ENCODE results near the gene TMEM86B.

Gene TMEM86B, protein sequence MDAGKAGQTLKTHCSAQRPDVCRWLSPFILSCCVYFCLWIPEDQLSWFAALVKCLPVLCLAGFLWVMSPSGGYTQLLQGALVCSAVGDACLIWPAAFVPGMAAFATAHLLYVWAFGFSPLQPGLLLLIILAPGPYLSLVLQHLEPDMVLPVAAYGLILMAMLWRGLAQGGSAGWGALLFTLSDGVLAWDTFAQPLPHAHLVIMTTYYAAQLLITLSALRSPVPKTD

DNA sequence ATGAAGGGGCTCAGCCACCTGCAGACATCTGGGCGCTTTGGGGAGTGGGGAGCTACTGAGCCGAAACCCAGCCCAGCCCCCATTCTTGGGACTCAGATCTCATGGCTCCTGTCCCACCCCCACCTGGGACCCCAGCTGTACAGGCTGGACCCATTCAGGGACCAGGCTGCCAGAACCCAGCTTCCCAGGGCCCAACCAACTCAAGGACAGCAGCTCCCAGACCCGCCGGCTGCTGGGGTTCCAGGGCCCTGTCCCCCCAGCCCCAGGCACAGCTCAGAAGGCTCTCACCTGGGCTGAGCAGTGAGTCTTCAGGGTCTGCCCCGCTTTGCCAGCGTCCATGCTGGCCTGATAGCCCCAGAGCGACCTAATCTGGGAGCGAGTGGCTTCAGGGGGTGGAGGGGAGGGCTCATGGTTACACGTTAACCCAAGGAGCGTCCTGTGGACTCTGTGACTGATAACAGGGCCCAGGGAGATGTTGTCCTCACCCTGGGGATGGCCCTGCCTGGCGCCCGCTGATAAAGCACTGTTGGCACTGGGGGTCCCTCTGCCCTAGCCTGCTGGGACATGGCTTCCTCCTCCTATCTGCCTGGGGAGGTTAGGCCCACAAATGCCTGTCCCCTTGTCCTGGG is at the start of gene TMEM86B:
TMEM86B (minus strand) TSS at position 361 of the 629 bp plus-strand sequence; CDS start at position 339, 22 bp downstream.
- no peak for DNase-seq

DNA sequence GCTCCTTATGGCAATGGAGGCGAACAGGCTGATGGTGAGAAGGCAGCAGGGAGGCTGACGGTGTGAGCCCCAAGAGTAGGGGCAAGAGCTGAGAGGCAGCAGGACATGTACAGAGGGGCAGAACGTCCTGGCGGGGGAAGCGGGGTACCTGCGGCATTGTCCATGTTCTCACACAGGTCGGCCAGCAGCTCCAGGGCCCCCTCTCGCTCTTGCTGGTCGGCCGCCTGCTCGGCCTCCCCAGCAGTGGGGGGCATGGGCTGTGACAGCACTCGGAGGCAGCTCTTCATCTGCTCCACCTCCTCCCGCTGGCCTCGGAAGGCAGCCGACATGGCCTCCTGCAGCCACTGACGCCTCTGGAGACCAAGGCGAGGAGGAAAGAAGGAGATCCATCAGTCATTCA is 48.9 kb upstream of the TMEM86B start:
- no peak for DNase-seq

DNA sequence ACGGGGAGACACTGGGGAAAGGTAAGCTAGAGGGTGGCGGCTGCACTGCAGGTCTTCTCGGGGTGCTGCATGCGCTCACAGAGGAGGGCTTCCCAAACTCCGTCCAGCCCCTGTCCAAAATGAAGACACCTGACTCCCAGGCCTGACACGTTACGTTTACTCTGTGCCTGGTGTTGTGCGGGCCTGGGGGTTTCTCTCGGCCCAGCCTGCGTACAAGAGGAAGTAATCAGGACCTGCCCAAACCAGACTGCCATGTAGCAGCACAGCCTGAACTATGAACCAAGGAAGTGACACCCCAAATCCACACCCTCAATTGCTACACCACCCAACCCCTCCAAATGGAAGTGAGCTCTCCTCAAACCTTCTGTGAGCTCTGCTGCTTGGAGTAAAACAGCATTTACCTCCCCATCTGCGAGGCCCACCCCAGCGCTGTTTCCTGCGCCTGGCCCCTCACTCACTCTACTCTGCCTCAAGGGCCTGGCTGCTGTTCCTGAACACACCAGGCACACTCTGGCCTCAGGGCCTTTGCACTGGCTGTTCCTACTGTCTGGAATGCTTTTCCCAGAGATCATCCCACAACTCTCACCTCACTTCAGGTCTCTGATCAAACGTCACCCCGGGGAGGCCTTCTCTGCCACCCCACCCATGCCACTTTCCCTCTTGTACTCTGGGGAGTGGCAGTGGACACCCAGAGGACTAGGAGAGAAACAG is 48.3 kb upstream of the TMEM86B start:
- DNase-seq = peak; percentile 32

DNA sequence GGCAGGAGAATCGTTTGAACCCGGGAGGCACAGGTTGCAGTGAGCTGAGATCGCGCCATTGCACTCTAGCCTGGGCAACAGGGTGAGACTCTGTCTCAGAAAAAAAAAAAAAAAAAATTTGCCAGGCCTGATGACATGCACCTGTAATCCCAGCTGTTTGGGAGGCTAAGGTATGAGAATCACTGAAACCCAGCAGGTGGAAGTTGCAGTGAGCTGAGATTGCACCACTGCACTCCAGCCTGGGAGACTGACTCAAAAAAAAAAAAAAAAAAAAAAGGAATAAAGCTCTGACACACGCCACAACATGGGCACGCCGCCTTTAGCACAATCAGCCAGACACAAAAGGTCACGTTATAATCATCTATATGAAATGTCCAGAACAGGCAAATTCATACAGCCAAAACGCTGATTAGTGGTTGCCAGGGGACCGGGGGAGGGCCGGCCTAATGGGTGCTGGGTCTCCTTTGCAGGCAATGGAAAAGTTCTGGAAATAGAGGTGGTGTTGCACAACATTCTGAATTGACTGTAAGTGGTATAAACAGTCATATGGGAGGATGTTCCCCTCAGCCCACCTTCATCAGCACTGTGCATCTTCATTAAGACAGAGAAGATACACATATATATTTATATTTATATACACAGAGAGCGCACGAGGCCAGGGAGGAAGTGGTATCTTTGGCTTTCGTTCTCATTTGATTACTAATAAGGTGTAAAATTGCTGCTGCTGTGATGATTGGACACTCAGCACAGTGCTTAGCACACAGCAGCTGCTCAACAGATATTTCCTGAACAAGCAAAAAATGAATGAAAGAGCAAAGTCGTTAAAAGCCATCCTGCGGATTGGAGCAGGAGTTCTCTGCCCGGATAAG is 47.5 kb upstream of the TMEM86B start:
- DNase-seq = peak; percentile 48

DNA sequence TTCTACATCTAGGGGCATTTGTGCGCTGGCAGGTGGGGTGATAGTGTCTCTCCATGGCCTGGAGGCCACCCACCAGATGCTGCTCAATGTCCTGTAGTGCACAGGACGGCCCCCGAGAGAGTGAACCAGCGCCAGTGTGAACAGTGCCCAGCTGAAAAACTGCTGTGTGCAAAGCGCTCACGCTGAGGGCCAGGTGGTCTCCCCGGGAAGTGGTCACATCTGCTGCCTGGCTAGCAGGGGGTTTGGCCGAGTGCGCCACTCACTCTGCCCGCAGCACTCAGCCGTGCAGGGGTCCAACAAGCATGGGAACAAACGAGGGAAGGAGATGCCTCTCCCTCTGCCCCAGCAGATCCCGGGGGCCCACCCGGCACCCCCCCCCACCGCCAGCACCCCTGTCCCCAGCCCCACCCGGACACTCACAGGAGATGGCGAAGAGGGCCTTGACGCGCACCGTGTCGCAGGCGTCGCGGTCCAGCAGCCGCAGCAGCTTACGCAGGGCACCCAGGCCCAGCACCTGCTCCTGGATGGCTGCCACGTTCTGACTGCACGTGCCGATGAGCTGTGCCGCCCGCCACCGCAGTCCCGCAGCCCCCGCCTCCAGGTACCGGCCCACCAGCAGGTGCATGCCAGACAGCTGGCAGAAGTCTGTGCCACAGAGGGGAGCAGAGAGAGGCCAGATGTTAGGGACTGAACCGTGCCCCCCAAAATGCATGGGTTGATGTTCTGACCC is 45.6 kb upstream of the TMEM86B start:
- DNase-seq = no peak

DNA sequence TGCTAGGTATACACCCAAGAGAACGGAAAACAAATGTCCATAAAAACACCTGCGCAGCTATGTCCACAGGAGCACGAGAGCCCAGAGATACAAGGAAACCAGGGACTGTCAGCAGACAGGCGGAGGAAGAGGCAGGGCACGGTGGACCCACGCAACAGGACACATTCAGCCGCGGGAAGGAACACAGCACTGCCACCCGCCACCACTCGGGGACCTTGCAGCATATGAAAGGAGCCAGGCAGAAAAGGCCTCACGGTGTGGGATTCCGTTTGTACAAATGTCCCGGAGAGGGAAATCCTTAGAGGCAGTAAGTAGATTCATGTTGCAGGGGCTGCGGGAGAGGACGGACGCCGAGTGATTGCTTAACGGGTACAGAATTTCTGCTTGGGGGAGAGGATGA is 43.6 kb upstream of the TMEM86B start:
- no peak for DNase-seq

DNA sequence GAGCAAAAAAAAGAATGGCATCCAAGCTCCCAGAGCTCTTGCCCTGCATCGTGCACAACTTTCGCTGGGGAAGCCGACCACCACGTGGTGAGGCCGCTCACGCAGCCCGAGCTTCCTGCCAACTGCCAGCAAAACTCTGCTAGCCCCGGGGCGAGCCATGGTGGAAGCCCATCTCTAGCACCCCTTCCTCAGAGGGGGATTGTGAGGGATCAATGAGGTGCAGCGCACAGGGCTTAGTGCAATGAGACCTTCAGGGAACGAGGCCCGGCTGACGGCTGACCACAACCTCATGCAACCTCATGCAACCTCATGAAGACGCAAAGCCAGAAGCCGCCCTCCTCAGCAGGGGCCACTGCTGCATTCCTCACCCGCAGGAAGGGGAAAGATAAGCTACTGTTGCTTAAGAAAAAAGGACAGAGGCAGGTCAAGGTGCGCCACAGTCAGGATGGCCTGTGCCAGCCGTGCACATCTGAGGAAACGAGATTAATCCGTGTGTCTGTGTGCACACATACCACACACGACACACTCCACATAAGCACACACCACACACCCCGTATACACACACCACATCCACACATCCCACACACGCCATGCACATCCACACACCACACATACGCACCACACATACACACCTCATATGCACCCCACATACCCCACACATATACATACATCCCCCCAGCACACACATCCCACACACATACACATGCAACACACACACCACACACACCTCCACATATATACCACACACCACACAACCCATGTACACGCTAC is 41.8 kb upstream of the TMEM86B start:
- no peak for DNase-seq

DNA sequence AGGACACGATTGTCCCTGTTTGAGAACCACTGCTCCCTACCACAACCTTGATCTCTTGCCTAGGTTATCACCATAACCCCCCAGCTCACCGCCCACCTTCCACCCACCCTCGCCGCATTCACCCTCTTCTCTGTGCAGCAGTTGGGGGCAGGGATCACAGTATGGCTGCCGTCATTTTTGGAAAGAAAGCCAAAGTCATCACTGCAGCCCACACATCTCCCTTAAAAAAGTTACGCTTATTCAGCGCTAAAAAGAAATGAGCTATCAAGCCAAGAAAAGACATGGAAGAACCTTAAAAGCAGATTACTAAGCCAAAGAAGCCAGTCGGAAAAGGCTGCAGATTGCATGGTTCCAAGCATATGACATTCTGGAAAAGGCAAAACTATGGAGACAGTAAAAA is 40.7 kb upstream of the TMEM86B start:
- DNase-seq = no peak

DNA sequence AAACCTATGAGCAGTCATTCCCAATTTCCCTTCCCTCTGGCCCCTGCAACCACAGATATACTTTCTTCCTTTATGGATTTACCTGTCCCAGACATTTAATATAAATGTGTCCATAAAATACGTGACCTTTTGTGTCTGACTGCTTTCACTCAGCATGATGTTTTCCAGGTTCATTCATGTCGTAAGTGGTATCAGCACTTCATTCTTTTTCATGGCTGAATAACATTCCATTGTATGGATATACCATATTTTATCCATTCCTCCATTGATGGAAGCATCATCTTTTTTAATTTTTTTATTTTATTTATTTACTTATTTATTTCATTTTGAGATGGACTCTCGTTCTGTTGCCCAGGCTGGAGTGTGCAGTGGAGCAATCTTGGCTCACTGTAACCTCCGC is 38.3 kb upstream of the TMEM86B start:
- no peak for DNase-seq

DNA sequence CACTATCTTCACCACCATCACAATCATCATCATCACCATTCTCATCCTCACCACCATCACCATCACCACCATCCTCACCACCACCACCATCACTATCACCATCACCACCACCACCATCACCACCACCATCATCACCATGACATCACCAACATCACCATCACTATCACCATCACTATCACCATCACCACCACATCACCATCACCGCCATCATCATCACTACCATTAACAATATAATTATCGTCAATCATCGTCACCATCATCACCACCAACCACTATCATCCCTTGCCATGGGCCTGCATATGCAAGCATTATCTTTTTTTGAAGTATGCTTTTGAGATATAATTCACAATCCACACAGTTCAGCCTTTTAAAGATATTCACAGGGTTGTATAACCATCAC is 37.8 kb upstream of the TMEM86B start:
- no peak for DNase-seq

DNA sequence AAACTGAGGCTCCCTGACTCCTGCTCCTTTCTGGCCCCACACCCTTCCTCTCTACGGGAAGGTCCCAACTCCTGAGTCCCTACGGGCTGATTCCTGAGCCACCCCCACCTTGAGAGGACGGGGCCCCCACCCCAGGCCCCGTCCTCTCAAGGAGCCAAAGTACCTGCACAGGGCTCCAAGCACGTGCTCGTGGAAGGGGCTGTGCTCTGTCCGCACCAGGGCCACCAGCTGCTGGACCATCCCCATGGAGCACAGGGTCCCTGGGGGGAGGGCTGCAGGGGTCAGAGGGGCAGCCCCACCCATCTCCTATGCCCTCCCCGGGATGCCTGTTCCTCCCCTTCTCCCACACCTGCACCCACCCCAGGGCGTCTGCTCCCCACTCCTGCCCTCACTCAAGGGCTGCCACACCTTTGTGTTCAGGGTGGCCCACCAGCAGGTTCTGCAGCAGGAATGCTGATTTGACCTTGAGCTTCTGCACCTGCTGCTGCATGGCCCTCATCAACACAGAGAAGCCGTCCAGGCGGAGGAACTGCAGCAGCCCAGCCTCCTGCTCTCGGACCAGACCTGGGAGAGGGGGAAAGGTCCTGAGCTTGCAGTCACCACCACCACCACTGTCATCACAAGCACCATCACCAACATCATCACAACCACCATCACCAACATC is 37.3 kb upstream of the TMEM86B start:
- no peak for DNase-seq

DNA sequence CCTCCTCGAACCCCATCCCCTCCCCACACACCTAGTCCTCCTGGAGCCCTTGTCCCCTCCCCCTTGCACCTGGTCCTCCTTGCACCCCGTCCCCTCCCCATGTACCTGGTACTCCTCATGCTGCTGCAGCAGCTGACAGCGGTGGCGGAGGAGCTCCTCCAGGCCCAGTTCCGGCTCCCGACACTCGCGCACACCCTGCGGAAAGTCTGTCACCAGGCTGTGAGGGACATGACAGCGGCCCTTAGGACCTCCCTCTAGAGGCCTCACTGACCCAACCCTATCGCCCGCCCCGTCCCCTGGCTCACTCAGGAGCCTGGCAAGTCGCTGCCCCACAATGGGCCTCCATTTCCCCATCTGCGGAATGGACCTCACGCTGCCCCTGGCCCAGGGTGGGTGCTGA is 36.6 kb upstream of the TMEM86B start:
- no peak for DNase-seq

DNA sequence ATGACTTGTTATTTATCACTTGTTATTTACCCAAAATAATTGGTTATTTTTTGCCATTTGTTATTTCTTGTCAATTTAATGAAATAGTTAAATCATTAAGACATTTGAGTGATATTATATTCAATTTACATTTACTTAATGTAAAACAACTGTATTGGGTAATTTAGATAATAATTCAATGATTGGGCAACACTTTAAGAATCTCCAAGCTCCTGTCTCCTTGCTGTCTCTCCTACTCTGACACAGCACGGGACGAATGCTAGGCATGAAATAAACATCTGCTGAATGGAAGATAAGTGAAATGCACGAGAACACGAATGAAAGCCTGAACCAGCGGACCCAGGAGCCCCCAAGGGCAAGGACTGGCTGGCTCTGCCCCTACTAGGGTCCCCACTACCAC is 36.0 kb upstream of the TMEM86B start:
- no peak for DNase-seq

DNA sequence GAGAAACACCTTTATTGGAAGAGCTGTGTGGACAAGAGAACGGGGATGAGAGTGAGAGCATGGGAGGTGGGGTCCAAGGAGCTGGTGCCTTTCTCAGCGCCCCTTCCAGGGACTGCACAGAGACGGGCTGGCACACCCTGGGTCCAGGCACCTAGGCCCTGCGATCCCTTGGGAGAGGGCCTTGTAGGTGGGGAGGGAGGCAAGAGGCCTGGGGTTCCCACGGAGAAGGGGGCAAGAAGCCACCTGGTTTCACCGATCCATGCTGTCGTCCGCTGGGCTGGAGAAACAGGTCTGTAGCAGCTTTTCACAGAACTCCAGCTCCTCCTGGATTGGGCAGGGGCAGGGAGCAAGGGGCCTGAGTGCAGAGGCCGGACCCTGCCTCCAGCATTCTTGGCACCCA is 33.8 kb upstream of the TMEM86B start:
- DNase-seq = no peak

DNA sequence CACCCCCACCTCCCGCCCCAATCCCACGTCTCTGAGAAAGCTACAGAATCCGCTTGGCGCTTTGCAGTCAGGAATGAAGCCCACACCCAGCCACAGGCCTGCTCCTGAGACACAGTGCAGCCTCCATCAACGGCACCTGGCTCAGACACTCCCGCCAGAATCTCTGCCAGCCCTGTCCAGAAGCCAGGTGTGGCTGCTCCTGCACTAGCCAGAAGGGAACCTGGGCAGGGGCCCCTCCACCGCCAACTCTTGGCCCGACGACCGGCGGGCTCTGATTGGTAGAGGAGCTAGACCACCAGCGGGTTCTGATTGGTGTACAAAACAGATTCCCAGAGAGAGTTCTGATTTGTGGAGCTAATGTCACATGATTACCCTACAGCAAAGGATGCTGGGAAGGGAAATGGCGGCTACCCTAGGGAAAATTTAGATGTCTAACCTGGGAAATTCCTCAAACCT is 33.1 kb upstream of the TMEM86B start:
- no peak for DNase-seq

DNA sequence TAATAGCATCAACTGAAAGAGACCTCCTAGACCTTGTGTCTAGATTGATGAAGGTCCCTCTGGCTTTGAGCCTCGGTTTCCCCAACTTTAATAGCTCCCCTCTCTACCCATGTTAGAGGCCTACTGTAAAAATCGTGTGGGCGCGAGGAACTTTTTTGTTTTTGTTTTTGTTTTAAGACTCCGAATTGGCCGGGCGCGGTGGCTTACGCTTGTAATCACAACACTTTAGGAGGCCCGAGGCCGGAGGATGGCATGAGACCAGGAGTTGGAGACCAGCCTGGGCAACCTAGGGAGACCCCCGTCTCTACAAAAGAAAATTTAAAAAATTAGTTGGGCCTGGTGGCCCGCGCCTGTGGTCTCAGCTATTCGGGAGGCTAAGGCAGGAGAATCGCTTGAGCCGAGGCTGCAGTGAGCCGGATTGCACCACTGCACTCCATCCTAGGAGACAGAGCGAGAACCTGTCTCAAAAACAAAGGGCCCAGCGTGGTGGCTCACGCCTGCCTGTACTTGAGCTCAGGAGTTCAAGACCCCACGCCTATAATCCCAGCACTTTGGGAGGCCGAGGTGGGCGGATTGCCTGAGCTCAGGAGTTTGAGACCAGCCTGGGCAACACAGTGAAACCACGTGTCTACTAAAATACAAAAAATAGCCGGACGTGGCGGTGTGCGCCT is 31.1 kb upstream of the TMEM86B start:
- DNase-seq = no peak

DNA sequence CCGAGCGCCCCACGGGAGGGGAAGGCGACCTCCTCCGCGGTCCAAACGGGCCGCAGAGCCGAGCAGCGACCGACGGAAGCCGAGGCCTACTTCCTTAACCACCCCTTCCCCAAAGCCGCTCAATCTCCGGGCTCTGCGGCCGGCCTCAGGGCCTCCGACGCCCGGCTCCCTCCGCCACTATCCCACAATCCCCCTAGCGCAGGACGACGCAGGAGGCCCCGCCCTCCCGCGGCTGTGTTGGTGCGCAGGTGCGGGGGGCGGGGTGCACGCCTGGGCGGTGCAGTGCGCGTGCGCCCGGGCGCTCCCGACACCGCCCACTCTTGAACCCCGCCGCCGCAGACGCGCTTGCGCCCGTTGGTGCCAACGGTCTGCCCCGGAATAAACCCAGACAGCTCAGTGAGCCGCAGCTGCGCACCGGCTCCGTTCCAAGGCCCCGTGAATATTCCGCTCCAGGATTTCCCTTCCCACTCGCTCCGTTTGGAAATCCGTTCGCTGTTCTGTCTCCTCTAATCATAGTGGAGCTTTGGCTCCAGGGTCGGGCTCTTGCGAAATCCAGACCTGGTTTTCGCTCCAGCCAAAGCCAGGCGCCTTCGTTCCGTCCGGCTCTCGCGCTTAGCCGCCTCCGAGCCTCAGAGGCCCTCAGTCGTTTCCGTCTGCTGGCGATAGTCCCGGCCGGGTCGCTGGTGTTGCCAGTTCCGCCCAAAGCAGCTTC is 30.4 kb upstream of the TMEM86B start, which contains the start of gene PPP6R1:
PPP6R1 (minus strand) TSS at position 190 of the 712 bp plus-strand sequence. CDS start 11,914 bp downstream, outside the sequence.
- DNase-seq = peak; percentile 95

DNA sequence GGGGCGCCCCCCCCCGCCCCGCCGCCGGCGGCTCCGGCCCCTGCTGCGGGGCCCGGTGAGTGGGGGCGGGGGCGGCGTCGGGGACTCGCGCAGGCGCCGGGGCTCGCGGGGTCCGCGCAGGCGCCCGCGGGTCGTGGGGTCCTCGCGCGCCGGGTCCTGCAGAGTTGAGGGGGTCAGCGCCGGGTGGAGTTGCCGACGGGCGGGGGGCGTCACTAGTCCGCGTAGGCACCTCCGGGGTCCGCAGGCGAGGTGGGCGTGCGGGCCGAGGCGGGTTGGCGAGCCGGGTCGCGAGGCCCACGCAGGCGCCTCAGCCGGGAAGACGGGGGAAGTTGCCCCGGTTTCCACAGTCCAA is 29.9 kb upstream of the TMEM86B start:
- peak; percentile 64 for DNase-seq

Measured in CD4-positive, alpha-beta T cell treated with Interleukin-10 for 1 hour (primary cell).